SIG-M5 (cell line): Measurements from ENCODE around the gene DDX10.
"Not testable (repeated sequence)": the region's sequence is repeated elsewhere in the genome, so short reads cannot be mapped to it uniquely, and the experiment has no call there.

Source experiments
- DNase-seq: peaks from one replicate; lab custom pipeline; 2025; lab: John Stamatoyannopoulos, UW

DDX10 gene

DNA sequence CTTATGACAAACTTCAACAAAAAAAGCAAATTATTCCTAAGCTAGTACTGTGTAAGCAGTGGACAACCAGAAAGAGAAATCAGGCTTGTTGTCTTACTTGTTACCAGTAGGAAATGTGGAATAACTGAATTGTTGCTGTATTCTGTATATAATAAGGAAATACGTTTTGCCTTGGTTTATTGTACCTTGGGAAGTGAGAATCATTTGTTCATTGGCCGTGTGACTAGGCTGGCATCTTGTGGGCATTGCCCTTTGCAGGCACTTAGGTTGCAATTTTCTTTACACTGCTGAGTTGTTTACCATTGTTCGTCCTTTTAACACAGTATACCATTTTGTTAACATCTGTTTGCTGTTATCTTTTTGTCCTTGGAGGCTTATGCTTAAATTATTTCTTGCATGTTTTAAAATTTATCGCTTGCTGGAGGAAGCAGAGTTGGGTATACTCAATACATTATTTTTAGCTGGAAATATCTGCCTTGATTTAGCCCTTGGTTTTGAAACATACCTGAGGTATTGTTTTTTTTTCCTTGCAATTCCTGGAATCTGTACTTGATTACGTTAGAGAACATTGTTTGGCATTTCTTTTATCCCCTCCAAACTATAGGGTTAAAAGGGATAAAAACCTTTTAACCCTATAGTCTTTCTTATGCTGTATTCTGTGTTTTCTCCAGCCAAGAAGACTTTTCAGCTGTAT is 109.3 kb downstream of the DDX10 start:
- DNase-seq: no peak

DNA sequence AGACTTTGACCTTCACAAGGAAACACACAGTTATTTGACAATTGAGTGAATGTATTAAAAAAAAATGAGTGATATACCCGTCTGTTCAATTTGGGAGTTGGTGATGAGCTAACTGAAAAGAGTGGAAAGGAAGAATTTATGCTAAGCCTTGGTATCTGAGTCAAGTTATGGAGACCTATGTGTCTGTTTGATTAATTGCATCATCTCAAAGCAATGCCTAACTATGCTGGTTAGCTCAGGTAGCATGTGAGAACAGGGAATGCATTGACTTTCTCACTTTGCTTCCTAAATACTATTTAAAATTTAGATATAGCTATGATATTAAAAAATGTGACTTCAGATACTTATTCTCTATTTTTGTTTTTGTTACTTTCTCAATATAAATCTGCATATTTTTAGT is 110.5 kb downstream of the DDX10 start:
- no peak for DNase-seq

DNA sequence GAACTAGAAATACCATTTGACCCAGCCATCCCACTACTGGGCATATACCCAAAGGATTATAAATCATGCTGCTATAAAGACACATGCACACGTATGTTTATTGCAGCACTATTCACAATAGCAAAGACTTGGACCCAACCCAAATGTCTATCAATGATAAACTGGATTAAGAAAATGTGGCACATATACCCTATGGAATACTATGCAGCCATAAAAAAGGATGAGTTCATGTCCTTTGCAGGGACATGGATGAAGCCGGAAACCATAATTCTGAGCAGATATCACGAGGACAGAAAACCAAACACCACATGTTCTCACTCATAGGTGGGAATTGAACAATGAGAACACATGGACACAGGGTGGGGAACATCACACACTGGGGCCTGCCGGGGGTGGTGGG is 114.3 kb downstream of the DDX10 start:
- DNase-seq: not testable (repeated sequence)

DNA sequence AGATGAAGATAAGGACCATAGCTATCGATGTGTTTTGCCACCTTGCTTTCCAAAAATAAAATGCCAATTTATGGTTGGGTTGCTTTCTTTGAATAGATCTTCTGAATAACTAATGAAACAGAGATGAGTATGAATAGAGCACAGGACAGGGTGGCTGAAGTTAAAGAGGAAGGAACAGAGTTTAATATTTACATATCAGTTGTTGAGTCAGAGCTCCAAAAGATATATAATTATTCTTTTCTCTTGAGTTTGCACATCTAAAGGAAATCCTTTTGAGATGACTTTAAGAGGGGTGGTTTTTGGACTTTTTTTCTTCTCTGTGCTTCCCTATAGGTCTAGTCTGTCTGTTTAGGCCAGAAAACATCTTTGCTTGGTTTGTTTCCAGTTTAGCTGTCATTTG is 115.2 kb downstream of the DDX10 start:
- no peak for DNase-seq

DNA sequence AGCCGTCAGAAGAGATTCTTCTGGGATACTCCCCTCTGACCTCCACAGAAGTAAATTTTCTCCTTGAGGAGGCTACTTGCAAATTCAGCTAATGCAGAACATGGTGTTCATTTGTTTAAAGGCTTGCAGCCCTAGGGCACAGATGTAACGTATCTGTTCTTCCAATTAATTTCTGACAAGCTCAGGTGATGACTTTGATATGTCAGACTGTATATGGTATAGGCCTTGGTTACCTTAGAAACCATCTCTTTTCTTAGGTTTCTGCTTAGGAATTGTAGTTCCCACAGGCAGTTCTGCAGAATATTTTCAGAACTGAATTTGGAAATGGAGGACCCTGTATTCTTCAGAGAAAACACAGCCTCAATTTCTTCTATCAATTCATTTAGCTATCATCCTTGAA is 117.1 kb downstream of the DDX10 start:
- DNase-seq: no peak

DNA sequence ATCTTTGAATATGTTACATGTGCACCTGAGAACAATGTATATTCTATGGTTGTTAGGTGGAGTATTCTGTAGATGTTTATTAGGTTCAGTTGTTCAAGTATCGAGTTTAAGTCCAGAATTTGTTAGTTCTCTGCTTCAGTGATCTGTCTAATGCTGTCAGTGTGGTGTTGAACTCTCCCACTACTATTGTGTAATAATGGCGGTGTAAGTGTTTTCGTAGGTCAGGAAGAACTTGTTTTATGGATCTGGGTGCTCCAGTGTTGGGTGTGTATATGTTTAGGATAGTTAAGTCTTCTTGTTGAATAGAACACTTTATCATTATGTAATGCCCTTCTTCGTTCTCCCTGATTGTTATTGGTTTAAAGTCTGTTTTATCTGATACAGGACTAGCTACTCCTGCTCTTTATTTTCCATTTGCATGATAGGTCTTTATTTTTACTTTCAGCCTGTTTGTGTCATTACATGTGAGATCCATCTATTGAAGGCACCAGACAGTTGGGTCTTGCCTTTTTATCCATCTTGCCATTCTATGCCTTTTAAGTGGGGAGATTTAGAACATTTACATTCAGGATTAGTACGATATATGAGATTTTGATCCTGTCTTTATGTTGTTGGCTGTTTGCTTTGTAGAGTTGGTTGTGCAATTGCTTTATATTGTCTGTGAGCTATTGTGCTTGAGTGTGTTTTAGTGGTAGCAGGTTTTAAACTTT is 121.6 kb downstream of the DDX10 start:
- DNase-seq: no peak

DNA sequence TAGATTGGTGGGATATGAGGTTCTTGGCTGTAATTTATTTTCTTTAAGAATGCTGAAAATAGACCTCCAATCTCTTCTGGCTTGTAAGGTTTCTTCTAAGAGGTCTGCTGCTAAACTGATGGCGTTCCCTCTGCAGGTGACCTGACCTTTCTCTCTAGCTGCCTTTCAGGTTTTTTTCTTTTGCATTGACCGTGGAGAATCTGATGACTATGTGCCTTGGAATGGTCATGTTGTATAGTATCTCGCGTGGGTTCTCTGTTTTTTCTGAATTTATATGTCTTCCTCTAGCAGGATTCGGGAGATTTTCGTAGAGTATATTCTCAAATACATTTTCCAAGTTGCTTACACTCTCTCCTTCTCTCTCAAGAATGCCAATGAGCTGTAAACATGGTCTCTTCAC is 122.2 kb downstream of the DDX10 start:
- no peak for DNase-seq

DNA sequence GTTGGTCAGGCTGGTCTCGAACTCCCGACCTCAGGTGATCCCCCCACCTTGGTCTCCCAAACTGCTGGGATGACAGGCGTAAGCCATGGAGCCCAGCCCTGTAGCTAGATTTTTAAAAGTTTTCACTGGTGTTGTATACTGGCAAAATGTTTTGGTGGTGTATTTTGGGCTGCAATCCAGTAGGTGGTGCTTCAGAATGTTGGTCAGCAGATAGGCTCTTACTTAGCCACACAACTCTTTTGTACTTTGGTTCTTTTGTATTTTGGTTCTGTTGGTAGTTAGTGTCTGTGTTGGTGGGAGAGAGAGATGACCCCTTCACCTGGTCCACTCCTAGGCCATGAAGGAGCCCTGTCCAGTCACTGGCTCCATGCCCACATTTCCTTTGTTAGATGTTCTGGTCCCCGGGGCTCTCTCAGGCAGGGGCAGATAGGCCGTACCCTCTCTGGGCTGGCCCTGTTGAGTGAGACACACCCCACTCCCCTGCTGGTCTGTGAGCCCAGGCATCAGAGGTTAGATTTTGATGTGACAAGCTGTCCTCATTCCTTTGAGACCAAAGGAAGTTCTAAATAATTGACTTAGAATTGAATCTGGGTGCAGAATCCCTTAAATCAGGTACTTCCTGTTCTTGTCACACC is 123.8 kb downstream of the DDX10 start:
- DNase-seq: no peak

DNA sequence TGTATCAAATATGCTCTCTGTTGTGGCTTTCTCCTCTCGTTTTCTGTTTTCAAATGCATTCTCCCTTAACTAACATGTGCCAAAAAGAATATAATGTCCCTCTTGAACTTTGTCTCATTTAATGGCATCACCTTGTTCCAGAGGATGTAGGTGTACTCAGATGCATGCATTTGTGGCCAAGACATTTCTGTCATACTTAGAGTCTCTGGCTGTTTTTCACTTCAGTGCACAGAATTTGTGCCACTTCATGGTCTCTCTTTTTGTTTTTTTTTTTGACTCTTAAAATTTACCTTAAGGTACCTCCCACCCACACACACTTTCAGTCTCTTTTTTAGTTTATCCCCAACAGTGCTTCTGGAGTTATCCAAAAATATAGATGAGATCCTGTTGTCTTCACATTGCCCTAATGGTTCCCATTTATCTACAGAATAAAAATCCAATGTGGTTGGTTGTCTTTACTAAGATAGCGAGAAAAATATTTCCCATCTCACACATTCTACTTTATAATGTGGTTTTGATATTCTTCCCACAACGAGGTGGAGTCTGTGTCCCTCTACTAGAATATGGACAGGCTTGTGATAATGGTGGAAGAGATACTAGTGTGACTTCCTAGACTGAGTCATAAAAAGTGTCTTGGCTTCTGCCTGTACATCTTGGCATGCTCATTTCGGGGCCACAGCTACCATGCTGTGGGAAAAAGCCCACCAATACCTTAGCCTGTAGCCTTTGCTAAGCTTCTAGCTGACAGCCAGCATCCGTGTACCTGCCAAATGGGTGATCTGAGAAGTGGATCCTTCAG is 125.8 kb downstream of the DDX10 start:
- no peak for DNase-seq

DNA sequence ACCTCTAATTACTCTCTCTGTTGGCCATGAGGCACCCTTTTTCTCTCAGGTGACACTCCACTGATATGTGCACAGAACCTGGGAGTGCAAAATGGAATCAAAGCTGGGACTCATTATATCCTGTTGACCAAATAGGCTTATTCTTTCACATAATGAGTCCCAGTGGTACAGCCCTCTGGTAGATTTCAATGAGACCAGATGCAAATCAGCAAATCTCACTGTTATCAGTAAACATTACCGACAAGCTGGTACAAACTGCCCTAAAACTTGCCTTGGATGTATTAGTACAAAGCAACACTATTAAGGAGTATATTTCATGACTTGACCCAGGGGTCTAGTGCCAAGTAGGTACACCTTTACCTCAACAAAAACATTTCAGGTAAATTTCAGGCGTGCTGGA is 128.3 kb downstream of the DDX10 start:
- no peak for DNase-seq

DNA sequence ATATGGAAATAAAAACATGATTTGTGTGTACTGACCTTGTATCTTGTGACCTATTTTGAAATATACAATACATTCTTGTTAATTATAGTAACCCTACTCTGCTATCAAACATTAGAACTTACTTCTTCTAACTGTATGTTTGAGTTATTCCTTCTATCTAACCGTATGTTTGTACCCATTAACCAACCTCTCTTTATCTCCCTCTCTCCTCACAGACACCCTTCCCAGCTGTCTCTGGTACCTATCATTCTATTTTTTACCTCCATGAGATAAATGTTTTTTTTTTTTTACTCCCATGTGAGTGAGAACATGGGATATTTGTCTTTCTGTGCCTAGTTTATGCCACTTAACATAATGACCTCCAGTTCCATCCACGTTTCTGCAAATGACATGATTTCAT is 128.7 kb downstream of the DDX10 start:
- no peak for DNase-seq

DNA sequence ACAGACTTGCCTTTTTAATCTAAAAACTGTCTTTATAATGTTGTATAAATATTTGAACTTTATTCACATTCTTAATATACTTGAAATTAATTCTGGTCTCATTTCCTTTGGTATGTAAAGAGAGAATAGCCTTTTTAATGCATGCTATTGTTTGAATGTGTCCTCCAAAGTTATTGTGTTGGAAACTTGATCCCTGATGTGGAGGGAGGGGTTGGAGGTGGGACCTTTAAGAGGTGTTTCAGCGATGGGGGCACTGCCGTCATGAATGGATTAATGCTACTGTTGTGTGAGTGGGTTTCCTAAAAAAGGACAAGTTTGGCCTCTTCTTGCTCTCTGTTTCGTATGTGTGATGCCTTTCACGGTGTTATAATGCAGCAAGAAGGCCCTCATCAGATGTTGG is 131.7 kb downstream of the DDX10 start:
- no peak for DNase-seq

DNA sequence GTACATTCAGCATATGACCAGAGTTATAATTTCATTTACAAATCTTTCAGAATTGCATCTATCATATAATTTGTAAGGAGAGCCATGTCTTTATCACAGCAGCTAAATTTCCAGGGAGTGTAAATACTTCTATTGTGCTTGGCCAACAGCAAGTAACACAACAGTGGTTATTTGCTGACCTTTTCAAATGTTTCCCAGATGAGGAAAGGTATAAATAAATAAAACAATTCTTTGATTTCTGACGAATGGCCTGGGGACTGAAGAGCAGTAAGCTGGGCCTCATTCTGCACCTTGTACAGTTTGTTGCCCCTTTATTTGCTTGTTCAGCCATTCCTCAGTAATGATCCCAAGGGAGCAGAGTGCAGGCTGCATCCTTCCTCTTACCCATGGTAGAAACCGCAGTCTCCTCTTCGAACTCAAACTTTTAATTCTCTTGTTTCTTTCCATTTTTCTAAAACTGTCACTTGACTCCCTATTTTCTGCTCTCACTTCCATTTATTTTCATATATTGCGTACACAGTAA is 132.8 kb downstream of the DDX10 start:
- no peak for DNase-seq

DNA sequence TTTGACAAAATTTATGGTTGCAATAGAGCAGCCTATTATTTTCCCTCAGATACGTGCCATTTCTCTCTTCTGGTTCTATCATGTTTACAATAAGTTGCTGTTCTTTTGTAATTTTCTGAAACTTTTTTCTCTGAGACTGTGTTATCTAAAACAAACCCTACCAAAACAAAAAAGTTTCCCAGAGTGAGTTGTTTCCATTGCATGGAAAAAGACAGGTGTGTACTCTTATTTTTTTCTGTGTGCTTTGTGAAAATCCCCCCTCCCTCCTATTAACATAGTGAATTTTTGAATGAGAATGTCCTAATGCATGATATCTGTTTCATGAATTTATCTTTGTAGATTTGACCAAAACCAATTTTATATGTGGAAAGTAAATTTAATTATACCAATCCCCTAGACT is 137.6 kb downstream of the DDX10 start:
- no peak for DNase-seq

DNA sequence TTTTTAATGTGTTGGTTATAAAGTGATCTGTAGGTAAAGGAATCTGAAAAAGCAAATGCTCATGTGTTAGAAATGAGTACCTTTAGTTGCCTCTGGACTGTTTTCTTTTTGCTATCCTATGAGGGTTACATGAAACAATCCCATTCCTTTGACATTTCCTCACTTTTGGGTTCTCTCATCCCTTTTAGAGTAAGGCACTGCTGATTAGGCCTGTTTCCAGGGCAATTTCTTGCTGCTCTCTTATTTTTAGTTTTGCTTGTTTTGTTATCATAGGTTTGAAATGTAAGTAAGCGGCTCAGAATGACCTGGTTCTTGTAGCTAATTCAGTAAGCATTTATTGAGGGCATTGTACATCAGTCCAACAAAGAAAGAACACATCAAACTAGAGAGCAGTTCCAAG is 138.9 kb downstream of the DDX10 start:
- no peak for DNase-seq

DNA sequence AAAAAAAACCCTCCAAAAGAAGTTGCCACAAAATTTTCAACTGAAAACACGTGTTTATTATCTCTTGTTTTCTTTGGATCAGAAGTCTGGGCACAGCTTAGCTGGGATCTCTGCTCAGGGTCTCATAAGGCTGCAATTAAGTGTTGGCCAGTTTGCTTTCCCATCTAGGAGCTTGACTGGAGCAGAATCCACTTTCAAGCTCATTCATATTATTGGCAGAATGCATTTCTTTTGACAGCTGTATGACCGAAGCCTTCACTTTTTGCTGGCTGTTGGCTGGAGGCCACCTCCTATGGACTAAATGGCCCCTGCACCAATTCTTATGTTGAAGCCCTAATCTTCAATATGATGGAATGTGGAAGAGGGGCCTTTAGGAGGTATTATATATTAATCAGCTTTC is 139.6 kb downstream of the DDX10 start:
- DNase-seq: no peak

DNA sequence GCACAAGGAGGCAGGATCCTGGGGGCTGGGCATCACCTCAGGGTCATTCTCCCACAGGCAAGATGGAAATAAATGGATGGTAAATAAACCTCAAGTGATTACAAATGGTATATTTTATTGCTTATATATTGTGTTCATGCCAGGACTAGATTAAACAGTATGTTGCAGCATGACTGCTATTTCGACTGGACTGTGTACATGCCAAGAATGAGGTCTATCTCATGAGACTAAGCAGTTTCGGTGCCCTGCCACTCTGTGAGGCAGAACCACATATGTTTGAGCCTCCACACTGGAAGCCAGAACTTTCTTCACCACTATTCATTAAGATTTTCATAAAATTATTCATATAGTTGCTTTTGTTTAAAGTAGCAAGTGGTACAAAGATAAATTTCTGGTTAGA is 140.2 kb downstream of the DDX10 start:
- no peak for DNase-seq

DNA sequence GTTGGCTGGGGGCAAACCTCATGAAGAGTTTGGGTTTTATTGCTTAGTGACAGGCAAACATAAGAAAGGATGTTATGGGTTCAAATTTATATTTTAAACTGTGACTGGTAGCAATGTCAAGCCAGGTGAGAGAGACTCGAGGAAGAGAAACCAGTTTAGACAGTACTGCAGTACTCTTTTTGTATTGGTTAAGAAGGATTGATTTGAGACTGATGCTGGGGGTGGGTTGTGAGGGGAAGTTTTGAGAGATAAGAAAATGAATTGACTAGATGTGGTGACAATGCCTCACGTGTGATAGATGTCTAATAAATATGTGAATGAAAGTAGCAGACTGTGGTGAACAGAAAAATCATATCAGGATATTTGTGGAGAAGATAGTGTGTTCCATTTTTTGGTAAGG is 142.4 kb downstream of the DDX10 start:
- DNase-seq: no peak

DNA sequence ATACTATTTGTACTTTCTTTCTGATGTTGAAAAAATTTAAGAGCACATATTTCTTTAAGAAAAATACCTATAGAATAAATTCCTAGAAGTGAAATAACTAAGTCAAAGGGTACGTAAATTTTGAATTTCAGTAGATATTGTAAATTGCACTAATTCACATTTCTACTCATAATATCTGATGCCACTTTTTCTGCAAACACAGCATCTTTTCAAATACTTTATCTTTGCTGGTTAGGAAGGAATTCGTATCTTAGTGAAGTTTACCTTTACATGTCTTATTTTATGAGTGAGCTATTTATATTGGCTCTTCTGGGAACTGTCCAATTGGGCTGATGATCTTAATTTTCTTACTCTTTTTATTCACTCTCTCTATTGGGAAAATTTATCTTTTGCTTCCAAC is 148.2 kb downstream of the DDX10 start:
- DNase-seq: no peak

DNA sequence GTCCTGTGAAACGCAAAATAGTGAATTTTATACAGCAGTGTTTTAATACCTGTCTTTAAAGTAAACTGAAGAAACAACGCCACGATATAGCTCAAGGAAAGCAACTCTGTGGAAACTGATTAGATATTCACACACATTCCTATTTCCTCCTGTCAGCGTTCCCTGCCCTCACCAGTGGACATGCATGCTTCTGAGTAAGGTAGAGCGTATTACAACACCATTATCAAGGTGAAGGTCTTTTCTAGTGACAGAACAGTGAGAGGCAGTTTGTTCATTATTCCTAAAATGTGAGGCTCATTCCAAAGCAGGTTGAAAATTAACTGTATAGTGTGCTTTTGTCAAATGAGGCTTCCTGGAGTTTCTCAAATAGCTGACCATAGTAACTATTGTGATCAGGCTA is 153.1 kb downstream of the DDX10 start:
- DNase-seq: no peak

DNA sequence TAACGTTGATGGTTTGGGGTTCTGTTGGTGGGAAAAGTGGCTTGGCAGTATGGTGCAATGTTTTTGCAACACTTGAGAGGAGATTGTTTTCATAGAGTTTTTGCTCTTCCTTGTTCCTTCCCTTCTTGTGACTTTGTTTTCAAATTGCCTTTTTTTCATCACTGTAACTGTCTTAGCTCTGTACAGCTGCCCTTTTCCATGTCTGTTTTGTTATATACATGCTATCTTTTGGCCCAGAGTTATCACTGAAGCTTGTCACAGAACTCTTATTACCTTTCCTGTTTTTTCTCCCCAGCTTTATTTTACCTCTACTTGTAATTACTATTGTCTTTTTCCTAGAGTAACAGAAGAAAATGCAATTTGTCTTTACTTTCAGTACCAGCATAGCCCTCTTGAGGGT is 154.1 kb downstream of the DDX10 start:
- no peak for DNase-seq

DNA sequence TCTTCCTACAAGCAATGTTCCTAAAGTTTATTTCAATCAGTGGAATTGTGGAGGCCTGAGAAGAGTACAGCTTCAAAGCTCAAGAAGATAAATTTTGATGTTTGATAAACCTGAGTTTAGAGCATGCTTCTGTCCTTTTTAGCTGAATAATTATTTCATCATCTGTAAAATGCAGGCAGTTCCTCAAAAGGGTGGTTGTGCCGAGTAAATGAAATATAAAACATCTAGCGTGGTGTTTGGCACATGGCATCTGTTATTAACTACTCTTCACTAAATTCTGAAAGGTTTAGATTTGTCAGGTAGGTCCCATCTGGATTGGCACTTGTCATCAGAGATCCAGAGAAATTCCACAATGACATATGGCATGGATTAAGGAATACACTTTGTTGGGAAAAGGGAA is 155.1 kb downstream of the DDX10 start:
- DNase-seq: no peak
